H9 (cell line): Measurements from ENCODE around the gene MAST1. TPM values are rescaled to one million over a fixed set of nuclear protein-coding genes. Genes with fewer than 3 reads are reported as not detected.

Experiments
- DNase-seq: peaks from one replicate; pipeline ENCODE4 v3.0.0-alpha.2; 2017
- H2AFZ ChIP-seq: one replicate; pipeline ENCODE4 v1.6.1; 2013; ENCODE audit warnings: mild to moderate bottlenecking, low read length, control low read depth, moderate library complexity
- H2AK5ac ChIP-seq: 2 replicates; pipeline ENCODE4 v1.6.1; 2013; ENCODE audit warnings: low read length, control low read depth, mixed read lengths; ENCODE audit not compliant: insufficient read length
- H2BK120ac ChIP-seq: one replicate; pipeline ENCODE4 v1.6.1; 2013; ENCODE audit warnings: low read depth, mild to moderate bottlenecking, low read length, control low read depth, inconsistent platforms; ENCODE audit not compliant: poor library complexity, severe bottlenecking
- H2BK12ac ChIP-seq: 2 replicates; pipeline ENCODE4 v1.6.1; 2013; ENCODE audit warnings: low read length, control low read depth, mixed read lengths, low read depth; ENCODE audit not compliant: insufficient read length
- H2BK15ac ChIP-seq: 2 replicates; pipeline ENCODE4 v1.6.1; 2013; ENCODE audit warnings: low read depth, low read length, control low read depth
- H2BK20ac ChIP-seq: one replicate; pipeline ENCODE4 v1.6.1; 2013; ENCODE audit warnings: low read depth, mild to moderate bottlenecking, low read length, control low read depth, inconsistent platforms; ENCODE audit not compliant: poor library complexity, severe bottlenecking
- H2BK5ac ChIP-seq: 2 replicates; pipeline ENCODE4 v1.6.1; 2013; ENCODE audit warnings: low read length, control low read depth, mixed read lengths; ENCODE audit not compliant: insufficient read length
- H3K14ac ChIP-seq: 2 replicates; pipeline ENCODE4 v1.6.1; 2013; ENCODE audit warnings: low read length, control low read depth; ENCODE audit not compliant: insufficient read depth
- H3K18ac ChIP-seq: 2 replicates; pipeline ENCODE4 v1.6.1; 2013; ENCODE audit warnings: low read depth, mild to moderate bottlenecking, mixed read lengths, low read length, control low read depth; ENCODE audit not compliant: insufficient read length
- H3K23ac ChIP-seq: 2 replicates; pipeline ENCODE4 v1.6.1; 2013; ENCODE audit warnings: low read length, control low read depth, mixed read lengths, low read depth; ENCODE audit not compliant: insufficient read length
- H3K23me2 ChIP-seq: 2 replicates; pipeline ENCODE4 v1.6.1; 2013; ENCODE audit warnings: low read depth, mild to moderate bottlenecking, mixed read lengths, low read length, control low read depth; ENCODE audit not compliant: insufficient read length, poor library complexity, severe bottlenecking
- H3K27ac ChIP-seq: 2 replicates; pipeline ENCODE4 v1.5.1; 2013; ENCODE audit warnings: low read length, control low read depth, mixed read lengths, low read depth; ENCODE audit not compliant: insufficient read length
- H3K27me3 ChIP-seq: 2 replicates; pipeline ENCODE4 v1.6.1; 2013; ENCODE audit warnings: low read length, control low read depth, inconsistent platforms; ENCODE audit not compliant: insufficient read depth
- H3K4ac ChIP-seq: 2 replicates; pipeline ENCODE4 v1.6.1; 2013; ENCODE audit warnings: low read depth, mild to moderate bottlenecking, control low read depth, inconsistent platforms, low read length, moderate library complexity
- H3K4me1 ChIP-seq: 2 replicates; pipeline ENCODE4 v1.6.1; 2013; ENCODE audit warnings: low read length, control low read depth, inconsistent platforms; ENCODE audit not compliant: insufficient read depth
- H3K4me2 ChIP-seq: 2 replicates; pipeline ENCODE4 v1.6.1; 2013; ENCODE audit warnings: low read length, control low read depth, mixed read lengths; ENCODE audit not compliant: insufficient read length, insufficient read depth
- H3K56ac ChIP-seq: 2 replicates; pipeline ENCODE4 v1.6.1; 2013; ENCODE audit warnings: low read depth, mild to moderate bottlenecking, mixed read lengths, low read length, control low read depth; ENCODE audit not compliant: insufficient read length
- H3K79me1 ChIP-seq: 2 replicates; pipeline ENCODE4 v1.6.1; 2013; ENCODE audit warnings: low read depth, mild to moderate bottlenecking, moderate library complexity, low read length, control low read depth, inconsistent platforms; ENCODE audit not compliant: insufficient read depth, poor library complexity, severe bottlenecking
- H3K79me2 ChIP-seq: 2 replicates; pipeline ENCODE4 v1.6.1; 2013; ENCODE audit warnings: low read length, control low read depth, inconsistent platforms; ENCODE audit not compliant: insufficient read depth
- H3K9ac ChIP-seq: 2 replicates; pipeline ENCODE4 v1.6.1; 2013; ENCODE audit warnings: low read length, control low read depth, mixed read lengths; ENCODE audit not compliant: insufficient read length; ENCODE audit errors: extremely low read depth
- H3K9me3 ChIP-seq: one replicate; pipeline ENCODE4 v1.6.1; 2013; ENCODE audit warnings: low read depth, low read length, inconsistent platforms; ENCODE audit not compliant: control insufficient read depth
- H3T11ph ChIP-seq: one replicate; pipeline ENCODE4 v1.6.1; 2013; ENCODE audit warnings: mild to moderate bottlenecking, low read length, control low read depth, inconsistent platforms
- H4K20me1 ChIP-seq: one replicate; pipeline ENCODE4 v1.6.1; 2013; ENCODE audit not compliant: control insufficient read depth, insufficient read length, insufficient read depth
- H4K5ac ChIP-seq: 2 replicates; pipeline ENCODE4 v1.6.1; 2013; ENCODE audit warnings: low read depth, mild to moderate bottlenecking, mixed read lengths, low read length, control low read depth; ENCODE audit not compliant: insufficient read length
- H4K8ac ChIP-seq: replicated peaks from 2 replicates; pipeline ENCODE4 v1.6.1; 2013; ENCODE audit warnings: low read length, control low read depth, mixed read lengths, low read depth; ENCODE audit not compliant: insufficient read length
- H4K91ac ChIP-seq: 2 replicates; pipeline ENCODE4 v1.6.1; 2013; ENCODE audit warnings: low read depth, mild to moderate bottlenecking, moderate library complexity, mixed read lengths, low read length, control low read depth; ENCODE audit not compliant: insufficient read length
- H3K27ac Mint-ChIP-seq, 3 experiments: 2 replicates in 2 of 3; 3 replicates in 1 of 3; pipeline ENCODE4 v1.8.0; 2020 to 2021; ENCODE audit warnings: mixed read lengths in 3 of 3, mild to moderate bottlenecking in 1 of 3, moderate library complexity in 1 of 3
- H3K27me3 Mint-ChIP-seq: 2 replicates; pipeline ENCODE4 v1.8.0; 2021; ENCODE audit warnings: low read depth, mild to moderate bottlenecking, moderate library complexity, mixed read lengths
- H3K36me3 Mint-ChIP-seq, 3 experiments: 2 replicates in 2 of 3; 3 replicates in 1 of 3; pipeline ENCODE4 v1.8.0; 2020 to 2021; ENCODE audit warnings: low read depth in 3 of 3, mixed read lengths in 3 of 3; ENCODE audit not compliant: insufficient read depth in 1 of 3
- H3K4me1 Mint-ChIP-seq, 2 experiments: 2 replicates each; pipeline ENCODE4 v1.8.0; 2020; ENCODE audit warnings: mixed read lengths in 2 of 2
- H3K4me3 Mint-ChIP-seq, 2 experiments: 2 replicates in 1 of 2; 3 replicates in 1 of 2; pipeline ENCODE4 v1.8.0; 2020 to 2021; ENCODE audit warnings: mild to moderate bottlenecking in 2 of 2, mixed read lengths in 2 of 2, moderate library complexity in 1 of 2
- H3K9me3 Mint-ChIP-seq, 2 experiments: 2 replicates in 1 of 2; 3 replicates in 1 of 2; pipeline ENCODE4 v1.8.0; 2020; ENCODE audit warnings: mild to moderate bottlenecking in 2 of 2, mixed read lengths in 2 of 2, moderate library complexity in 1 of 2
- WGBS: extraction: QIAGEN DNeasy Blood & Tissue Kit; methylation state at CpG from one replicate; pipeline ENCODE4 v1.1.7; 2013; ENCODE audit warnings: missing lambda C conversion rate, low lambda C conversion rate, mixed read lengths; ENCODE audit not compliant: insufficient read length; ENCODE audit errors: extremely low coverage; 5-methylcytosine and 5-hydroxymethylcytosine counted together
- total RNA-seq: library from RNA; stranded (reverse); gene quantifications from 2 replicates; pipeline ENCODE4 v1.2.1, GENCODE V29; 2021
- TF ChIP-seq, protein P1 (sequence below): fragments of 200-600 bp; sonication (generic); conservative IDR thresholded peaks from 3 replicates; pipeline ENCODE4 v1.8.0; 2021; ENCODE audit warnings: antibody characterized with exemption, mild to moderate bottlenecking

Gene MAST1
- total RNA-seq, 1 experiment from 2014 or later = 15.1 TPM

GRCh38 chr19:12837225-12837624 is 1.1 kb upstream of the MAST1 start:
- no peak overlapping the region for H4K8ac ChIP-seq
- H3K9ac ChIP-seq = no peak overlapping the region
- Mint-ChIP-seq H3K36me3 (peaks cover 0 to 4% (median 3%) of the 10 kb centered on the region in 3 experiments; a peak in 3 of 7 replicates), H3K4me1 (peaks cover 47 to 48% of the 10 kb centered on the region in 2 experiments), H3K4me3 (peak overlapping the region; percentile 55 to 77; a peak in 4 of 5 replicates), H3K27me3 (peaks cover 26% of the 10 kb centered on the region), H3K27ac (peak overlapping the region in 1 of 3 experiments; percentile 40; a peak in 1 of 7 replicates), H3K9me3 (no peaks in the 10 kb centered on the region; a peak in 1 of 5 replicates)
- H3K23ac ChIP-seq = no peak overlapping the region
- no peak overlapping the region for H2AK5ac ChIP-seq
- no peaks in the 10 kb centered on the region for H3K79me1 ChIP-seq
- no peak for DNase-seq
- H2BK20ac ChIP-seq = no peak overlapping the region
- no peaks in the 10 kb centered on the region for H3K9me3 ChIP-seq
- no peak overlapping the region for H2AFZ ChIP-seq
- no peaks in the 10 kb centered on the region for H4K20me1 ChIP-seq
- H3K56ac ChIP-seq = no peak overlapping the region
- no peak overlapping the region for H3K27ac ChIP-seq
- H3K4ac ChIP-seq = no peak overlapping the region
- H3K14ac ChIP-seq = no peak overlapping the region
- TF ChIP-seq, protein P1, sequence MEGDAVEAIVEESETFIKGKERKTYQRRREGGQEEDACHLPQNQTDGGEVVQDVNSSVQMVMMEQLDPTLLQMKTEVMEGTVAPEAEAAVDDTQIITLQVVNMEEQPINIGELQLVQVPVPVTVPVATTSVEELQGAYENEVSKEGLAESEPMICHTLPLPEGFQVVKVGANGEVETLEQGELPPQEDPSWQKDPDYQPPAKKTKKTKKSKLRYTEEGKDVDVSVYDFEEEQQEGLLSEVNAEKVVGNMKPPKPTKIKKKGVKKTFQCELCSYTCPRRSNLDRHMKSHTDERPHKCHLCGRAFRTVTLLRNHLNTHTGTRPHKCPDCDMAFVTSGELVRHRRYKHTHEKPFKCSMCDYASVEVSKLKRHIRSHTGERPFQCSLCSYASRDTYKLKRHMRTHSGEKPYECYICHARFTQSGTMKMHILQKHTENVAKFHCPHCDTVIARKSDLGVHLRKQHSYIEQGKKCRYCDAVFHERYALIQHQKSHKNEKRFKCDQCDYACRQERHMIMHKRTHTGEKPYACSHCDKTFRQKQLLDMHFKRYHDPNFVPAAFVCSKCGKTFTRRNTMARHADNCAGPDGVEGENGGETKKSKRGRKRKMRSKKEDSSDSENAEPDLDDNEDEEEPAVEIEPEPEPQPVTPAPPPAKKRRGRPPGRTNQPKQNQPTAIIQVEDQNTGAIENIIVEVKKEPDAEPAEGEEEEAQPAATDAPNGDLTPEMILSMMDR = no peak
- H3T11ph ChIP-seq = no peak overlapping the region
- H3K23me2 ChIP-seq = peaks cover 10% of the 10 kb centered on the region
- H3K79me2 ChIP-seq = no peaks in the 10 kb centered on the region
- no peak overlapping the region for H2BK5ac ChIP-seq
- H4K5ac ChIP-seq = no peak overlapping the region
- H3K27me3 ChIP-seq = peaks cover 3% of the 10 kb centered on the region; the same call in 1 of the 2 replicates
- H3K18ac ChIP-seq = no peak overlapping the region
- peaks cover 2% of the 10 kb centered on the region; the same call in 1 of the 2 replicates for H3K4me1 ChIP-seq
- no peak overlapping the region for H4K91ac ChIP-seq
- H3K4me2 ChIP-seq = no peak overlapping the region
- no CpG with 5 or more reads among the region's 4 CpGs for WGBS
- H2BK120ac ChIP-seq = no peak overlapping the region
- no peak overlapping the region for H2BK15ac ChIP-seq
- H2BK12ac ChIP-seq = no peak overlapping the region
